HG02678 (cell line): Measurements from ENCODE around the gene STPG2.

Experiments
- ATAC-seq: cut with Tn5 transposase; IDR thresholded peaks from one replicate; pipeline ENCODE4 v1.9.1; 2021; ENCODE audit warnings: mild to moderate bottlenecking, moderate library complexity; ENCODE audit not compliant: unreplicated experiment

The STPG2 gene

GRCh38 chr4:97836662-97837061, 306.6 kb downstream of the STPG2 start:
- no peak for ATAC-seq

DNA sequence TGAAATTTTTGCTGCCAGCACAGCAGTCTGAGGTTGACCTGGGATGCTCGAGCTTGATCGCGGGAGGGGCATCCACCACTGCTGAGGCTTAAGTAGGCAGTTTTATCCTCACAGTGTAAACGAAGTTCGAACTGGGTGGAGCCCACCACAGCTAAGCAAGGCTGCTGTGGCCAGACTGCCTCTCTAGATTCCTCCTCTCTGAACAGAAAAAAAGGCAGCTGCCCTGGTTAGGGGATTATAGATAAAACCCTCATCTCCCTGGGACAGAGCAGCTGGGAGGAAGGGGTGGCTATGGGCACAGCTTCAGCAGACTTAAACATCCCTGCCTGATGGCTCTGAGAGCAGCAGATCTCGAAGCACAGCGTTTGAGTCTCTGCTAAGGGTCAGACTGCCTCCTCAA, 314.6 kb downstream of the STPG2 start:
- no peak for ATAC-seq

DNA sequence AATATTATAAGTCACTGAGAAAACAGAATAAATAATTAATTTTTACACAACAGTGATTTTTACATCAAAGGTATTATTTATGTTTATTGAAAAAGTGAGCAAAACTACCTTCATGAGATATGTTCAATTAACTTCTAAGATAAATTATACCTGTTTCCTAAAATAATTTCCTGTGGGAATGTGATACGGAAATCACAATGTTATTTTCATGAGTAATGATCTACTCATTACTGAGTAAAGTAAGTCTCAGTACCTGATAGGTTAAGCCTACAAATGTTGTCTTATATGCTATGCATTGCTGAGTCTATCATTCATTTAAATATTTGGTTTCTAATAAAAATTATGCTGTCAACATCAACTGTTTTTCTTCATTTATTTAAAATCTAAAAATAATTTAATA, 324.0 kb downstream of the STPG2 start:
- no peak for ATAC-seq

DNA sequence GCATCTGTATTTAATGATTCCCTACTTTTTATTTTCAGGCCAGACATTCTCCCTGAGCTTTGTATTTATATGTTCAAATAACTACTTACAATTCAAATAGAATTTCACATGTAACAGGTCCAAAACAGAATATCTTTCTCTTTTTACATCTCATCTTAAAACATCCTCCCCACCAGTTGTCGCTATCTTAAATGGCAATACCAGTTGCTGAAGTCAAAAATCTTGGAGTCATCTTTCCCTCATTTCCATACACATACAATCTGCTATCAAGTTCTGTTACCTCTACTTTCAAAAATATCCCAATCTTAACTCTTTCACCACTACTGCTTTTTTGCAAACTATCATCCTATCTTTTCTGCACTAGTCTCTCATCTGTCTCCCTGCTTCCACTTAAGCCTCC, 330.5 kb downstream of the STPG2 start:
- no peak for ATAC-seq

DNA sequence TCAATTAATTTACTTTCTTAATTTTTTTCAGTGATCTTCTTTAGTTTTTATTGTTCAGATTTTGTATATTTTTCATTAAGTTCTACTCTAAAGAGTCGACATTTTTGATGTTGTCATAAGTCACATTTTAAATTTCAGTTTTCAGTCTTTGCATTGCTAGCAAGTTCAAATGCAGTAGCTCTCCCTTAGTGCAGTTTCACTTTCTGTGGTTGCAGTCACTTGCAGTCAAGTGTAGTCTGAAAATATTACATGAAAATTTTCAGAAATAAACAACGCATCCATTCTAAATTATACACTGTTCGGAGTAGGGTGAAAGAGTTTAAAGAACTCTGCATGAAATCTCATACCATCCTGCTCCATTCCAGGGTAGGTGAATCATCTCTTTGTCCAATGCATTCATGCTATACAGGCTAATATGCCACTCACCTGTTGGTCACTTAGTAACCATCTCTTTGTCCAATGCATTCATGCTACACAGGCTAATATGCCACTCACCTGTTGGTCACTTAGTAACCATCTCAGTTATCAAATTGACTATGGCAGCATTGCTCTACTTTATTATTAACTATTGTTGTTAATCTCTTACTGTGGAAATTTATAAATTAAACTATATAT, 356.9 kb downstream of the STPG2 start:
- ATAC-seq = no peak

DNA sequence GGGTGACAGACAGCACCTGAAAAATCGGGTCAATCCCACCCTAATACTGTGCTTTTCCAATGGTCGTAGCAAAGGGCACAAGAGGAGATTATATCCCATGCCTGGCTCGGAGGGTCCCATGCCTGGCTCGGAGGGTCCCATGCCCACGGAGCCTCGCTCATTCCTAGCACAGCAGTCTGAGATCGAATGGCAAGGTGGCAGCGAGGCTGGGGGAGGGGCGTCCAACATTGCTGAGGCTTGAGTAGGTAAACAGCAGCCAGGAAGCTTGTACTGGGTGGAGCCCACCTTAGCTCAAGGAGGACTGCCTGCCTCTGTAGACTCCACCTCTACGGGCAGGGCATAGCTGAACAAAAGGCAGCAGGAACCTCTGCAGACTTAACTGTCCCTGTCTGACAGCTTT, 365.1 kb downstream of the STPG2 start:
- ATAC-seq = no peak

- no peak for ATAC-seq
These were observed 368.8 kb downstream of the STPG2 start for GRCh38 chr4:97774347-97774989.

- ATAC-seq = no peak
These were observed 373.1 kb downstream of the STPG2 start for GRCh38 chr4:97770222-97770621.

GRCh38 chr4:97762115-97762512, 381.2 kb downstream of the STPG2 start:
- ATAC-seq = no peak

- no peak for ATAC-seq
These were observed 381.7 kb downstream of the STPG2 start for GRCh38 chr4:97761445-97762114.

- no peak for ATAC-seq
These were observed 383.5 kb downstream of the STPG2 start for GRCh38 chr4:97759785-97760184.

- no peak for ATAC-seq
These were observed 390.7 kb downstream of the STPG2 start for GRCh38 chr4:97752599-97752998.

- no peak for ATAC-seq
These were observed 395.3 kb downstream of the STPG2 start for GRCh38 chr4:97747945-97748344.

DNA sequence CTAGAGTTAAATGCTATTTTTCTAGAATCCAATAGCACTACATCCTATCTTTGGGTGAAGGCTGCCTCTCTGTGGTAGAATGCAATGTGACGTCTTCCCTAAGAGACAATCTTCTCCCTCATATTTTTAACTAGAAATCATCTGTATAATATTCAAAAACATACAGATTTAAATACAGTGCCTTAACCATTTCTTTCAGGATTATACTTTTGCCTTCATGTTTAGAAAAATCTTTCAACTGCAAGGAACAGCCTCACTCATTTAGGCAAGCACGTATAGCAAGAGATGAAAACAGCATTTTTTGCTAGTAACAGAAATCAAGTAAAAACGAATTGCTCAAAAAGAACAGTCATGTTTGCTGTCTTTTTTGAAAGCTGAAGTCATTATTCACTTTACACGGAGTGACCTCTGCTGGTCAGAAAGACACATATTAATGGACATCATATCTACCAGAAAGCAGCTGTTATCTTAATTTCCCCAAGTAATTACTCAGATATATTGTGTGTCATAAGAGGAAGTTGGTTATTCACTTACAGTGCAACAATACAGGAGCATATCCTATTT, 422.3 kb downstream of the STPG2 start:
- ATAC-seq = no peak

DNA sequence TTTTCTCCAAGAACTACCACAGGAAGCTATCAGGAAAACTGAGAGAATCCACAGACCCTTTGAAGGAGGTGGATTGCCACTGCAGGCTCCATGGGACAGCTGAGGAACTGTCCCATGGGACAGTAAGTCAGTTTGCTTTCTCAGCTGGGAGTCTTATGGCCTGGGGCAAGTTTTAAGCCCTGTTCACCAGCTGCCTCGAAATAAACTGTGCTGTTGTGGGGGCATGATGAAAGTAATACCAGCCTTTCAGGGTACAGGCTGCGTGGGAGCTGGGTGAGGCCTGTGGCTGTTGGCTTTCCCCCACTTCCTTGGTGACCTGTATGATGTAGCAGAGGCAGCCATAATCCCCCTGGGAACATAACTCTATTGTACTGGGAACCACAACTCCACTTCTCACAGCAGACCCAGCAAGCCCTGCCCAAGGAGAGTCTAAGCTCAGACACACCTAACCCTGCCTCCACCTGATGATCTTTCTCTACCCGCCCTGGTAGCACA, 452.1 kb downstream of the STPG2 start:
- no peak for ATAC-seq

GRCh38 chr4:97670703-97671269, 472.5 kb downstream of the STPG2 start:
- no peak for ATAC-seq

DNA sequence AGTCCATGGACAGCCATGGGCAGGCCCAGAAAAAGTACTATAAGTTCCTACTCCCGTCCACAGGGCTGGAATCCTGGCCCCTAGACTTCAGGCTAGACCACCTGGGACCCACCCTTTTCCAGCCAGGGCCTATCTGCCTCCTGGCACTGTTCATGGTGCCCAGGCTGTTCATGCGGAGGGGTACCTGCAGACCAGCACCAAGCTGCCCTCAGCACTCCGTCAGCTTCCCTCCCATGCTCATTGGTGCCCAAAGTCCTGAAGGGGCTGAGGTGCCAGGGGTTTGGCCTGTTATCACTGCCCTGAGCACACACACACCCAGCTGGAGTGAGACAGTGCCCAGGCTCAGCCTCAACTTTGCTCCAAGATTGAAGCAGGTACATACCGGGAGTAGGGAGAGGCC, 477.7 kb downstream of the STPG2 start:
- no peak for ATAC-seq

DNA sequence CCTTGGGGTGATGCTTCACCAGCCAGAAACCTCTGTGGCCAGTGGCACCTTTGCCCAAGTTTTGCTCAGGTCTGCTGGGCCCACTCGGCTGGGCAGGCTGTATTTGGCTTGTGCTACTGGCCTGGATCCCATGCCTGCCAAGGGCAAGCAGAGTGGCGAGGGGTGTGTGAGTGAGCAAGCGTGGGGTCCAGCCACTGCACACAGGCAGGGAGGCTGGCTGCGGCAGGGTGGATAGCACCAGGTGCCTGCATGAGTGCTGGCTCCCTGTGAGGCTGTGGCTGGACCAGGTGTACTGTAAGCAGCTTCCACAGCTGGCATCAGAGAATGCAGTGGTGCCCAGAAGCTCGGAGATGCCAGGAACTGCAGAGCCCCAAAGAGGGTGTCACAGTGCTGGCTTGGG, 478.5 kb downstream of the STPG2 start:
- ATAC-seq = no peak

DNA sequence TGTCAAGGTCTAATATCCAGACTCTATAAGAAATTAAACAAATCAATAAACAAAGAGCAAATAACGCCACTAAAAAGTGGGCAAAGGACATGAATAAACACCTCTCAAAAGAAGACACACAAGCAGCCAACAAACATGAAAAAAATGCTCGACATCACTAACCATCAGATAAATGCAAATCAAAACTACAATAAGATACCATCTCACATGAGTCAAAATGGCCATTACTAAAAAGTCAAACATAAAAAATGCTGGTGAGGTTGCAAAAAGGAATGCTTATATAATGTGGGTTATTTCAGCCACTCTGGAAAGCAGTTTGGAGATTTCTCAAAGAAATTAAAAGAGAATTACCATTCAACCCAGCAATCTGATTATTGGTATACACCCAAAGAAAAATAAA, 481.1 kb downstream of the STPG2 start:
- ATAC-seq = no peak

- no peak for ATAC-seq
These were observed 487.1 kb downstream of the STPG2 start for GRCh38 chr4:97656044-97656720.

DNA sequence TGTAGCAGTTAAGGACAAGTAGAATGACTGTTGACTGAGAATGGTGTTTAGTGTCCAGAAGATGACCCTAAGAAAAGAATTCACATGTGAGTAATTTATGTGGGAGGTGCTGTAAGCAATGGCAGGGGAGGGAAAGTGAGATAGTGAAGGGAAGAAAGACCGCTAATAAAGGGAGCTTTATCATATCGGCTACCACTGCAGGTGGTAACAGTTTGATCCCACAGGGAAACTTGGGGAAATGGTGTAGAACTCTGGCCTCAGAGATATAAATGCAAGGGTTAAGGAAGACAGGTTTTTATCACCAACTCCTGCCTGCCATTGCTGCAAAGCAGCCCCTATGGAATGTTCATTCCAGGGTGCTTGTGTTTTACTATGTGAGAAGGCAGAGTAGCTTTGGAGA, 489.6 kb downstream of the STPG2 start:
- no peak for ATAC-seq
